Activated CD4-positive, alpha-beta T cell treated with anti-CD3 and anti-CD28 coated beads, Interleukin-2, Interleukin-4, amounts not matched to agents 100 ng/mL and 50 ng/mL, durations not matched to agents 16 hours and 8 hours (primary cell): ENCODE data around the gene HHLA2.
A peak's percentile ranks its signal among the peaks of the same experiment; 100 is the strongest.
"Not testable (repeated sequence)": the region's sequence is repeated elsewhere in the genome, so short reads cannot be mapped to it uniquely, and the experiment has no call there.

Experiments
- DNase-seq: peaks from one replicate; pipeline ENCODE4 v3.0.0-alpha.2; 2020; ENCODE audit warnings: low spot score

HHLA2 gene

GRCh38 chr3:108296239-108296638 lies at the start of gene HHLA2:
HHLA2 (plus strand) TSS chr3:108296548; CDS start chr3:108351814, 55,266 bp downstream.
- DNase-seq: peak; percentile 87

- no peak for DNase-seq
Measured at GRCh38 chr3:108250626-108251025, 45.7 kb upstream of the HHLA2 start.

GRCh38 chr3:108251265-108251664 lies 45.1 kb upstream of the HHLA2 start:
- no peak for DNase-seq

- no peak for DNase-seq
Measured at GRCh38 chr3:108251844-108252243, 44.5 kb upstream of the HHLA2 start.

GRCh38 chr3:108255131-108255530 lies 41.2 kb upstream of the HHLA2 start:
- DNase-seq: no peak

- DNase-seq: not testable (repeated sequence)
Measured at GRCh38 chr3:108264534-108265298, 31.6 kb upstream of the HHLA2 start.

- not testable (repeated sequence) for DNase-seq
Measured at GRCh38 chr3:108268235-108268634, 28.1 kb upstream of the HHLA2 start.

GRCh38 chr3:108271626-108272025 lies 24.7 kb upstream of the HHLA2 start:
- DNase-seq: no peak

- not testable (repeated sequence) for DNase-seq
Measured at GRCh38 chr3:108279066-108279465, 17.3 kb upstream of the HHLA2 start.

GRCh38 chr3:108280476-108280875 lies 15.9 kb upstream of the HHLA2 start:
- DNase-seq: no peak

GRCh38 chr3:108281670-108282069 lies 14.7 kb upstream of the HHLA2 start:
- no peak for DNase-seq

GRCh38 chr3:108283006-108283405 lies 13.3 kb upstream of the HHLA2 start:
- no peak for DNase-seq

- DNase-seq: no peak
Measured at GRCh38 chr3:108283989-108284388, 12.4 kb upstream of the HHLA2 start.

- no peak for DNase-seq
Measured at GRCh38 chr3:108285176-108285575, 11.2 kb upstream of the HHLA2 start.

GRCh38 chr3:108287146-108287545 lies 9.2 kb upstream of the HHLA2 start:
- no peak for DNase-seq

- DNase-seq: not testable (repeated sequence)
Measured at GRCh38 chr3:108288193-108288592, 8.2 kb upstream of the HHLA2 start.

GRCh38 chr3:108289159-108289558 lies 7.2 kb upstream of the HHLA2 start:
- no peak for DNase-seq

GRCh38 chr3:108292450-108292849 lies 3.9 kb upstream of the HHLA2 start:
- DNase-seq: no peak

- peak; percentile 84 for DNase-seq
Measured at GRCh38 chr3:108292905-108293328, 3.4 kb upstream of the HHLA2 start.

GRCh38 chr3:108293858-108294257 lies 2.5 kb upstream of the HHLA2 start:
- peak; percentile 80 for DNase-seq

GRCh38 chr3:108295421-108296175 lies 750 bp upstream of the HHLA2 start:
- peak; percentile 41 for DNase-seq

- DNase-seq: no peak
Measured at GRCh38 chr3:108297647-108298046, 1.3 kb downstream of the HHLA2 start.

GRCh38 chr3:108298056-108298455 lies 1.7 kb downstream of the HHLA2 start:
- DNase-seq: no peak
